HG02981 (cell line): ENCODE measurements around the gene PPM1H.

ENCODE experiments used
- ATAC-seq: cut with Tn5 transposase; IDR thresholded peaks from one replicate; pipeline ENCODE4 v1.9.1; 2021; ENCODE audit warnings: mild to moderate bottlenecking, moderate library complexity; ENCODE audit not compliant: unreplicated experiment

The PPM1H gene

DNA sequence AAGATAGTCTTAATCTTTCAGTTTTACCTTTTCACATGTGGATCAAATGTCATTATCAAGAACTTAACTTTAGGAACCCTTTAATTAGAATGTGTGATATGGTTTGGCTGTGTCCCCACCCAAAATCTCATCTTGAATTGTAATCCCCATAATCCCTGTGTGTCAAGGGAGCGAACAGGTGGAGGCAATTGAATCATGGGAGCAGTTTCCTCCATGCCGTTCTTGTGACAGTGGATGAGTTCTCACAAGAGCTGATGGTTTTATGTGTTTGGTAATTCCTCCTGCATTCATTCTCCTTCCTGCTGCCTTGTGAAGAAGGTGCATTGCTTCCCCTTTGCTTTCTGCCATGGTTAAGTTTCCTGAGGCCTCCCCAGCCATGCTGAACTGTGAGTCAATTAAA lies 307.8 kb downstream of the PPM1H start:
- ATAC-seq = no peak

DNA sequence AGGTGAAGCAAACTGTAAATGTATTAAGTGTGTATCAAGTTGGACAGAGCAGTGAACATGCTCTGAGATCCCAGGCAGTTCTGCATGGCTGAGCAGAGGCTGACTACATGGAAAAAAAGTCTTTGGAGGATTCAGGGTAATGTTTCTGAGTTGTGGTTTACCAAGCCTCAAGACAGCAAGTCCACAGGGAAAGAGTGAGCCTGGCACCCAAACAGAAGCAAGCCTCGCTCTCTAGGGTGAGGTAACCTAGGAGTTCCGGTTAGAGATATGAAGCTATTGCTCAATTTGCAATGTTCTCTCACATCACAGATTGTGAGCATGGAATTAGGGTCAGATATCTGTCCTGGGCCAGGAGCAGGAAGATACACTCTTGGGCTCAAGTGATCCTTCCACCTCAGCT lies 309.7 kb downstream of the PPM1H start:
- ATAC-seq = no peak

DNA sequence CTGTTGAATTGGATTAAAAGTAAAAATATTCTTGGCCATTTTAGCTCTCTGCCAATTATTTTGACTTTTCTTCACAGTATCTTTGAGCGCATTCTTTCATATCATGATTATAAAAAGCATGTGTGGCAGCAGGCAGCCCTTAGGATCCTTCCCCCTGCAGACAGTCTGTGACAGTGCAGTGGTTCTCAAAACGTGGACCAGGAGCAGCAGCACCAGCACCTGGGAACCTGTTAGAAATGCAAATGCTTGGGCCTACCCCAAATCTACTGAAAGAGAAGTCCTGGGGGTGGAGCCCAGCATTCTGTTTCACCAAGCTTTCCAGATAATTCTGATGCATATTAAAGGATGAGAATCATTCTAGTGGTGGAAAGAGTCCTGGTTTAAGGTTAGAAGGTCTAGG lies 312.8 kb downstream of the PPM1H start:
- ATAC-seq = no peak

DNA sequence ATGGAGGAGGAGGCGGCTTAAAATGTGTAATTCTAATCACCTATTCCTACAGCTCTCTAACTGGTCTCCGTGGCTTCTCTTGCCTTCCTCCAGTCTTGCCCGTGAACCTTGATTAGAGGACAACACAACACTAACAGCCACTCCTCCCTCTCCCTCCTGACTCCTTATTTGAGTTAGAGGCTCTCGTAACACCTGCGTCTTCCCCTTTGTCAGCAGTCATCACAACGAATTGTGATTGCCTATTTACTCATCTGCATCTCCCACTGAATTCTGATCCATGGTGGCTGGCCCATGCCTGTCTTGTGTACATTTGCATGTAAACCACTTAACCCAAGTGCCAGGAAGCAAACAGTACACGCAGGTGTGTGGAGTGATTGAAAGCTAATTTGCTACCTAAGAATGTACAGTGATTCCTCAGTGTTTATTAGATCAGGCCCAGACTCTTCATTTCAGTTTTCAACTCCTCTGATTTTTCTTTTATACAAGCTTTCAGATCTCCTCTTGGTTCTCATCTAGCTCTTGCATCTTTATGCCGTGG lies 313.8 kb downstream of the PPM1H start:
- ATAC-seq = no peak

DNA sequence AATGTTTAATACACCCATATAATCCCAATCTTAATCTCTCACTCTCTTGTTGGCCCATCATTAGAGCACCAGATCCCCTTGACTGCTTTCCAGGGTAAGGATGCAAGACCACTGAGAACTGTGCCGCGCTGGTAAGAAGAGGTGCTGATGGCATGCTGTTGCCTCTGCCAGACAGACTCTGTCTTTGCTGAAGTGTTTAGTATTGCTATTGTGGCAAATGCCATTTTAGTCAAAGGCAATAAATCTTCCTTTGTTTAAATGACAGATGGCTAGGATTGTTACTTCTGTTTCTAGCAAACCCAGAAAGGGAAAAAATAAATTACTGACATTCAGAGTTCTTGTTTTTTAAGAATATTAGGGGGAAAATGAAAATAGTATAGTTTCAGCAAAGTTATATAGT lies 316.0 kb downstream of the PPM1H start:
- ATAC-seq = no peak

DNA sequence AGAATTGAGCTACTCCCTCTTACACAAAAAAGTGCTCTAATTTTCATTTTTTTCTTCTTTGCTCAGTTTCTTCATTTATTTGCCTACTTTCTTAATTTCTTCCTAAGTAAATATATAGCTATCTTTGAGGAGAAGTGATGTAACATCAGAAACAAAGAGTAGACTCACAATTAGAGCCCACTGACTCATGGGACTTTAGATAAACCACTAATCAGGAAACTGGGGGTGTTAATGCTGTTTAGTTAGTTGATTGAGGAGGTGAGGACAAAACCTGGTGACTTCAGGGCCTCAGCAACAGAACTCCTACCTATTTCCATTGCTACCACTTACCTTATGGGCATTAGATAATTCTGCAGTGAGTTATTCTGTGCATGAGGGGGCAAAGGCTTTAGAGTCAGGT lies 316.6 kb downstream of the PPM1H start:
- no peak for ATAC-seq

DNA sequence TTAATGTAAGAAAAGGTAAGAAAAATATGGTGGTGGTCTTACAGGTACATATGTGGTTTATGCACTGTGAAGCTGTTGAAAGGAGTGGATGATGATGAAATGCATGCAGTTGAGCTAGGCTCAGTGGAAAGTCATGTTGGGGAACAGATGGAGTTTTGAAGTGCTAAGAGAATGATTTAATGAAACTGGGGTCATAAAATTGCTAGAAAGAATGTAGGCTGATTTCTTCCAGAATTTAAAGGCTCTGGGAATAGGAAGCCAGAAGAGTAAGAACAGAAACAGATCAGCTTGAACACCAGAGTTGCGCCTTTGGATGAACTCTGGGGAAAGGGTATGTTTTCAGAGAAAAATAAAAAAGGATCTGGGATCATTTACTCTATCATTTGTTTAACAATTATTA lies 321.9 kb downstream of the PPM1H start:
- no peak for ATAC-seq

DNA sequence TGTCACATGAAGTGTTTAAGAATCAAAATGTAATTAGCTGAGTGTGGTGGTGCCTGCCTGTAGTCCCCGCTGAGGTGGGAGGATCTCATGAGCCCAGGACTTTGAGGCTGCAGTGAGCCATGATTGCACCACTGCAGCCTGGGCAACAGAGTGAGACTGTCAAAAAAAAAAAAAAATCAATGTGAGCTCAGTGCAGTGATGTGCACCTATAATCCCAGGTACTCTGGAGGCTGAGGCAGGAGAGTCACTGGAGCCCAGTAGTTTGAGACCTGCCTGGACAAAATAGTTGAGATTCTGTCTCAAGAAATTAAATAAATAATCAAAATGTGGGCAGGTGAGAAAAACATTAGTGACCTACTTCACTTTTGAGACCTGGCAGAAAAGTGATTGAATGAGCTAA lies 328.3 kb downstream of the PPM1H start:
- no peak for ATAC-seq

DNA sequence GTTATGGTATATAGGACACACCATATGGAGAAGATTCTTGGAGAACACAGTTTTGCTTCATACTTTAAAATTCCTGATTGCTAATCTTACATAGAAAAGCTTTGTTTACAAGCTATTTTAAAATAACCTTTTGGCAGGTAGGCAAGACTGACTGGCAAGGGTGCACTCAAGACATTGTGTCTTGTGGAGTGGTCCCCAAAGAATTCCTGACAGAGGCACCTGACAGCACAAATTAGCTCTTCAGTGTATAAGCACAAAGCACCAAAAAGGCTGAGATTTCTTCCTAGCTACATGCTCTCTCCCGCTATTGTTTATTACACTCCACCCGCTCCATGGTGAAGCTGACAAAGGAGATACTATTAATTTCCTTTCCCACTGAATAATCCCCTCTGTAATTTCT lies 329.0 kb downstream of the PPM1H start:
- ATAC-seq = no peak

DNA sequence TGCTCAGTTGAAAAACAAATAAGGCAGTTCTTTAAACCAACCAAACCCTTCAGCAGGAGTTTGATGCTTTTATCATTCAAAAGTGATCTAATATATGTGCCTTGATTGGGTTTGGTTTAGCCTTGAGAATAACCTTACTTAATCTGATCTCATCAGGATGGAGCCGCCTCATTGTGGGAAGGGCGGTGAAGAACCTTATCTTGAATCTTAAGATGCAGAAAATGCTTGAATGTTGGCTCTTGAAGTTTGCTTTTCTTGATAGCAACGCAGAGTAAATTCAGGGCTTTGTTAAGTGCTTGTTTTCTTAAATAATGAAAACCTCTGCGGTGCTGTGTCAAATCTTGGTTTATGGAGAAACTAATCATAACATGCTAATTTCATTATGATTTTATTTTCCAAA lies 330.1 kb downstream of the PPM1H start:
- ATAC-seq = no peak

DNA sequence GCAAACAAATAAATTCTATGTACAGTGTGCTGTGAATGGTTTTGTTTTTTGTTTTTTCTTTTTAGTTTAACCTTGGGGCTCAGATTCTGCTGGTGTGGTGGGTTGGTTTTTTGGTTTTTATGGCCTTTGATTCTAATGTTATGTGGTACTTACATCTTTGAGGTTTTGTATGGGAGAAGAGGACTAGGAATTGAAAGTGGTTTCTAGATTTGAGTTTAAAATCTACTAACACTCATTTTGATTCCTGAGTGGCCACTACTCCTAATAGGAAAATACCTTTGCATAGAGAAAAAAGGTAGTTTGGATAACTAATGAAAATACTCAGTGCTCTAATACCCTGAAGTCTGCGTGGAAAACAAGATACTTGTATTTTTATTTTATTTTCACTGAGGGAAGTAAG lies 330.6 kb downstream of the PPM1H start:
- no peak for ATAC-seq

DNA sequence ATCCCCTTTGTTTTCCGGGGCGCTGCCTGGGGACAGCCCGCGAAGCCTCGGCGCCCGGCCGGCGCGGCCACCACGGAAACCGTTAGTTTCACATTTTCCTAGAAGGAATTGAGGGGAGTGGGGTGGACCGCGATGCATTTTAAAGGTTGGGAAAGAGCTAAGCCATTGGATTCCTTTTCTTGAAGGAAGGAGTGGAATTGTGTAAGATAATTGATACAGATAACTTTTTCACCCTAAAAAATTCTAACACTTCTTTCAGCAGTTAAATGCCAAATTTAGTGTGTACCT lies 331.2 kb downstream of the PPM1H start:
- ATAC-seq = no peak

DNA sequence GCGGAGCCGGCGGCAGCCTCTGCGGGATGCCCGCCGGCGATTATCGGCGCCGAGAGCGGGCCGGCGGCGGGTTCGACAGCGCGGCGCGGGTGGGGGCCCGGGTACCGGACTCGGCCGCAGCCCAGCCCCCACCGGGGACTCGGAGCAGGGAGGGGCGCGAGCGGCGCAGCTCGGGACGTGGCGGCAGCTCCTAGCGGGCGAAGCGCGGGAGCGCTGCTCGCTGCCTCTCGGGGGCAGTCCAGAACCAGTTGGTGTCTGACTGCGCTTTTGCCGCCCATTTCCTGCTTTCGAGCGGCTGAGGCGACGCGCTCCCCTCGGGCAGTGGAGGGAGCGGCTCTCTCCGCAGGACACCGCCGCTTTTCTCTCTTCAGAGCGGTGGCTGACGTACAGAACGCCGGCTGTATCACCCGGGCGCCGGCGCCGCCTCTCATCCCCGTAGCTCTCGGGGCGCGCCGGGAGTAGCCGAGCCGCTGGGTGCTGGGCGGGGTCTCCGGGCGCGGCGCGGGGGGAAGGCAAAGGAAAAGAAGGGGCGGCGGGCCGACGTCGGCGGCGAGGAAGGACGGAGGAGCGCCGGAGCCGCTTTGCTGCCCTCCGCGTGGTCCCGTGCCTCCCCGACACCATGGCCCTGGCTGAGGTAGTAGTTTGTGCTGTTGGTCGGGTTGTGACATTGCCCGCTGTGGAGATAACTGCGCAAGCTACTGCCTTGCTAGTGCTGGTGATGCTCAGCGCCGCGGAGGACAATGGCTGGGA lies 331.7 kb downstream of the PPM1H start:
- peak; percentile 67 for ATAC-seq

DNA sequence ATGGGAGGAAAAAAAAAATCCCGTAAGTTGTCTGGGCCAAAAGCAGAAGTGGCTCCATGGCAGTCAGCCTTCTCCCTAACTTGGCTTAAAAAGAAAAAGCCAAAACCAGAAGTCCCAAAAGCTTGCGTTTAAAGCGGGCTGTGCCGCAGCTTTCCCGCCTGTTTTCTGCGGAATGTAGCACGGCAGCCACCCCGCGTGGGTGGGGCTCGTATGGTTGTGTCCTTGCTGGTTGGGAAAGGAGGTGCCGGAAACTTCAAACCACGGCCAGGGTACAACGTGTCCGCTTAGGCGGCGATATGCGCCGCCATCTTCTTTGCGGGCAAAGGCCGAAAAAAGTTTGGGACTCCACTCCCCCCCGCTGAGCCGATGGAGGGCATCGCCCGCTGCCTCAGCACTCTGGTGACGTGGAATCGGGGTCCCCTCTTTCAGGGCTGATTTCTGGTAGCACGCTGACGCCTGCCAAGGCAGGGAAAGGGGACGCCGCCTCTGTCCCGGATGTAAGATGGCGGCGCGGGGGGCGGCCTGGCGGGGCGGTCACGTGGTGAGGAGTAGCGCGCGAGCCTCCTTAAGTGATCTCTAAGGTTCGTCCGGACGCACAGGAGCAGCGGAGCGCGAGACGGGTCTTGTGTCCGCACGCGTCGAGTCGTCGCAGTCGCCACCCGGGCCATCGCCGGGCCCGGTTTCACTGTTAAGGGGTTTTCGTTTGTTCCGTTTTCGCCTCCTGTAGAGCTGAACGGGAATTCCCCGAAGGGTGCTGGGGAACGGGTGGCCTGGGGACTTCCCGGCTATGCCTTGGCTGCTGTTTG lies 332.5 kb downstream of the PPM1H start:
- peak; percentile 59 for ATAC-seq

DNA sequence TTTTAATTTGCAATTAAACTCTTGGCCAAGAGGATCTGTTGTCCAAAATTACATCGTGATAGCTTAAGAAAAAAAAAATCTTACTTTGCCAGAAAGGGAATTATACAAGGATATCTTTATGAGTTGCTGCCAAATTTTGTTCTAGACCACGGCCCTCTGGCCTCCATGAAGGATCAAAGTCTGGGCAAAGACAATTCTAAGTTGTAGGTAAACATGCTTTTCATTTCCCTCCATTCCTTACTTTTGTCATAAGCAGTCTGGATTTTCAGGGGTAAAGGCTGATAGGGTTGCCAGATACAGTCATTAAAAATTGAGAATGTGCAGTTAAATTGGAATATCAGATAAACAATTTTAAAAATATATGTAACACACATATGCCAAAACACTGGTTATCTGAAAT lies 333.2 kb downstream of the PPM1H start:
- no peak for ATAC-seq

DNA sequence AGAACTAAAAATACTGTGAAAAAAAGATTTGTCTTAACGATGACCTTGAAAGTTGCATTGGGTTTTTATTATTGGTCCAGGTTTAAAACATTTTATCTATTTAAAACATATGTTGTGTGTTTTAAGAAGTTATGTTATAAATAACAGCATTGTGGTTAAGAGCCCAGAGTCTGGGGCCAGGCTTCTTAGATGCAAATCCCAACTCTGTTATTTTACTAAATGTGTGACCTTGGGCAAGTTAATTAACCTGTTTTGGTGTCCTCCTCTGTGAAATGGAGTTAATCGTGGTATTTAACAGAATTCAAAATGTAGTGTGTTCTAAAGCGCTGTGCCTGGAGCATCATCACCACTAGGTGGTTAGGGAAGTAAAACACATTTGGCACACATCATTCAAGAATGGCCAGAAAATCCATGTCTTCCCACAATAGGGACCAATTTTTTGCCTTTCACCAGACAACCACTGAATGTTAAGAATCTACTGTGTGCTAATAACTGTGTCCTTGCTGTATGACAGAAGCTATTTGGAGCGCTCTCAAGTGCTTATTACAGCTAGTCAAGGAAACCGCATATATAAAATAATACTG lies 335.0 kb downstream of the PPM1H start:
- ATAC-seq = no peak

DNA sequence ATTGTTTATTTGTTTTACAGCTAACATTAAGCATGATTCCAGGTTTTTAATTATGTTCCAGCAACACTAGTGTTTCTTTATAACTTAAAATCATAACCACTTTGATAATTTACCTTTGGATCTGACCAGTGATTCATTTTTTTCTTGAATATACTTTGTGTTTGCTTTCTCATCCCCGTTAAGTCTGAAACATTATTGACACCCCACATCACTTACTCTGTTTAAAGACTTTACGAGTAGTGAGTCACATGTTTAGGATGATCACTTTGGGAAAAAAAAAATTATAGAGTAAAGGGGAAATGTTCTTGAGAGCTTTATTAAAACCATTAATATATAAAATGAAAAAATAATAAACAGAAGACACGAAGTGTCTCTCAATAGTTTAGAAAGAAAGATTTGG lies 336.1 kb downstream of the PPM1H start:
- ATAC-seq = no peak

DNA sequence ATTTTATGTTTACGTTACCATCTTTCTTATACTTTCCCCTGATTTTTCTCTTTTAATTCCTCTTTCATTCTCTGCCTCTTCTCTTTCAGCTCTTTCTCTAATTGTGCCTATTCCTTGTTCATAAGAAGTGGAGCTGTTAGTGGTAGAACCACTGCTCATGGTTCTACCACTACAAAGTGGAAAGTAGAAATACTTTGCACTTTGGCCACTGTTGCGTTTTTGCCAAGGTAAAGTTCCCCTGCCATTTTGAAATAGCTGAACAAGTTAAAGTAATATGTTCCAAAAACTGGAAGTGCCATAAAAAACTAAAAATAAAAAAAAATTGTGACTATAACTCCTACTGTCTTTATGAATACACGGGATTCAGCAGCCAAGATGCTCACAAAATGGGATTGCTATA lies 337.7 kb downstream of the PPM1H start:
- ATAC-seq = no peak
